Trophoblast cell (in vitro differentiated cells and primary cell): ENCODE data around the gene FABP3.
A peak's percentile ranks its signal among the peaks of the same experiment; 100 is the strongest.

Experiments
- DNase-seq, 2 donors: peaks; one replicate each; pipeline ENCODE4 v3.0.0-alpha.2; 2016
- H2AFZ ChIP-seq: 2 replicates; pipeline ENCODE4 v1.6.1; 2013; ENCODE audit warnings: low read length, moderate library complexity, mild to moderate bottlenecking; ENCODE audit not compliant: insufficient read depth, poor library complexity
- H2AK5ac ChIP-seq: 2 replicates; pipeline ENCODE4 v1.6.1; 2013; ENCODE audit warnings: mild to moderate bottlenecking, low read length
- H2BK120ac ChIP-seq: 2 replicates; pipeline ENCODE4 v1.6.1; 2013; ENCODE audit warnings: low read length, mild to moderate bottlenecking, moderate library complexity; ENCODE audit not compliant: insufficient read depth, poor library complexity
- H2BK12ac ChIP-seq: 2 replicates; pipeline ENCODE4 v1.6.1; 2013; ENCODE audit warnings: mild to moderate bottlenecking, low read length, moderate library complexity
- H2BK5ac ChIP-seq: 2 replicates; pipeline ENCODE4 v1.6.1; 2013; ENCODE audit warnings: low read length, low read depth, moderate library complexity, mild to moderate bottlenecking; ENCODE audit not compliant: poor library complexity
- H3K14ac ChIP-seq: 2 replicates; pipeline ENCODE4 v1.6.1; 2013; ENCODE audit warnings: mild to moderate bottlenecking, low read length
- H3K18ac ChIP-seq: 2 replicates; pipeline ENCODE4 v1.6.1; 2013; ENCODE audit warnings: mild to moderate bottlenecking, low read length
- H3K23ac ChIP-seq: 2 replicates; pipeline ENCODE4 v1.6.1; 2013; ENCODE audit warnings: low read length
- H3K27ac ChIP-seq: 2 replicates; pipeline ENCODE4 v1.5.1; 2013; ENCODE audit warnings: low read depth, mild to moderate bottlenecking, inconsistent platforms, low read length, moderate library complexity
- H3K27me3 ChIP-seq: 2 replicates; pipeline ENCODE4 v1.6.1; 2013; ENCODE audit warnings: inconsistent platforms, mild to moderate bottlenecking, low read length, moderate library complexity; ENCODE audit not compliant: insufficient read depth
- H3K36me3 ChIP-seq, 2 experiments: 1 replicate in 1 of 2; 2 replicates in 1 of 2; pipeline ENCODE4 v1.6.1; 2013; ENCODE audit warnings: low read length in 2 of 2, mild to moderate bottlenecking in 2 of 2, moderate library complexity in 1 of 2; ENCODE audit not compliant: insufficient read depth in 2 of 2, control insufficient read depth in 1 of 2
- H3K4ac ChIP-seq: 2 replicates; pipeline ENCODE4 v1.6.1; 2013; ENCODE audit warnings: low read depth, mild to moderate bottlenecking, low read length, moderate library complexity
- H3K4me1 ChIP-seq, 2 experiments: 1 replicate in 1 of 2; 2 replicates in 1 of 2; pipeline ENCODE4 v1.6.1; 2013; ENCODE audit warnings: low read length in 2 of 2, mild to moderate bottlenecking in 2 of 2, moderate library complexity in 1 of 2; ENCODE audit not compliant: insufficient read depth in 2 of 2, control insufficient read depth in 1 of 2
- H3K4me2 ChIP-seq: 2 replicates; pipeline ENCODE4 v1.6.1; 2013; ENCODE audit warnings: inconsistent platforms, mild to moderate bottlenecking, low read length, moderate library complexity
- H3K4me3 ChIP-seq: 2 replicates; pipeline ENCODE4 v1.5.1; 2013; ENCODE audit warnings: mild to moderate bottlenecking, low read depth, low read length, inconsistent platforms
- H3K79me1 ChIP-seq: one replicate; pipeline ENCODE4 v1.6.1; 2013; ENCODE audit warnings: low read length
- H3K79me2 ChIP-seq: 2 replicates; pipeline ENCODE4 v1.6.1; 2013; ENCODE audit warnings: low read length, mild to moderate bottlenecking; ENCODE audit not compliant: control insufficient read depth, insufficient read depth, poor library complexity
- H3K9ac ChIP-seq: 2 replicates; pipeline ENCODE4 v1.6.1; 2013; ENCODE audit warnings: mild to moderate bottlenecking, low read length
- H3K9me3 ChIP-seq: 2 replicates; pipeline ENCODE4 v1.6.1; 2013; ENCODE audit warnings: low read depth, mild to moderate bottlenecking, control low read depth, inconsistent platforms, low read length; ENCODE audit not compliant: insufficient read depth
- H4K12ac ChIP-seq: 2 replicates; pipeline ENCODE4 v1.6.1; 2013; ENCODE audit warnings: low read depth, mild to moderate bottlenecking, low read length, moderate library complexity
- H4K8ac ChIP-seq: 2 replicates; pipeline ENCODE4 v1.6.1; 2013; ENCODE audit warnings: low read depth, mild to moderate bottlenecking, low read length, moderate library complexity
- H4K91ac ChIP-seq: one replicate; pipeline ENCODE4 v1.6.1; 2013; ENCODE audit warnings: low read depth, mild to moderate bottlenecking, low read length, moderate library complexity
- WGBS: extraction: QIAGEN DNeasy Blood & Tissue Kit; methylation state at CpG from one replicate; pipeline ENCODE4 v1.1.7; 2013; ENCODE audit warnings: missing lambda C conversion rate; ENCODE audit not compliant: insufficient read length, insufficient coverage; ENCODE audit errors: extremely low coverage; 5-methylcytosine and 5-hydroxymethylcytosine counted together

Gene FABP3

DNA sequence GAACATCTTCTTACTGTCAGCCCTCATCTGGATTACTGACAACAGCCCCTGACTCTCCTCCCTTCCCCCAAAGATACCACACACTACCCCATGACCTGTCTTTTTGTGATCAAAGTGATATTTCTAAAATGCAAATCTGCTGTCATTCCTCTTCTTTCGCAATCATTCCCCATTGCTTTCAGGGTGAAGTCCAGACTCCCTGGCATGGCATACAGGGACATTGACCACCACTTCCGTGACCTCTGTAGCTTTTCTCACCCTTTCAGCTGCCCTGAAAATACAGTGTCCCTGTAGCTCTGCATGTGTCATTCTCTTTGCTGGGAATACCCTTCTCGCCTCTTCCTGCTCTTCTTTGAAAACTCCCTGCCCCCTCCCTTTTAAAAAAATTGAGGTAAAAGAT, 44.3 kb upstream of the FABP3 start:
- no peak for DNase-seq
- no peak overlapping the region for H3K18ac ChIP-seq
- WGBS, result no CpG with 5 or more reads among the region's 3 CpGs
- peaks cover 30 to 35% of the 10 kb centered on the region in 2 experiments for H3K4me1 ChIP-seq
- peaks cover 0 to 8% of the 10 kb centered on the region in 2 experiments for H3K36me3 ChIP-seq
- no peak overlapping the region for H2BK5ac ChIP-seq
- H2AK5ac ChIP-seq, result no peak overlapping the region
- H2AFZ ChIP-seq, result no peak overlapping the region
- H3K27me3 ChIP-seq, result no peaks in the 10 kb centered on the region
- H3K79me1 ChIP-seq, result peaks cover 16% of the 10 kb centered on the region
- no peak overlapping the region for H4K12ac ChIP-seq
- H4K8ac ChIP-seq, result no peak overlapping the region
- H3K14ac ChIP-seq, result no peak overlapping the region
- H2BK120ac ChIP-seq, result no peak overlapping the region
- H3K4ac ChIP-seq, result no peak overlapping the region
- H3K9me3 ChIP-seq, result no peaks in the 10 kb centered on the region
- H3K9ac ChIP-seq, result no peak overlapping the region
- no peak overlapping the region for H3K4me2 ChIP-seq
- H3K79me2 ChIP-seq, result peaks cover 14% of the 10 kb centered on the region
- H3K23ac ChIP-seq, result no peak overlapping the region
- H3K4me3 ChIP-seq, result no peak overlapping the region
- no peak overlapping the region for H3K27ac ChIP-seq
- no peak overlapping the region for H2BK12ac ChIP-seq
- no peak overlapping the region for H4K91ac ChIP-seq

DNA sequence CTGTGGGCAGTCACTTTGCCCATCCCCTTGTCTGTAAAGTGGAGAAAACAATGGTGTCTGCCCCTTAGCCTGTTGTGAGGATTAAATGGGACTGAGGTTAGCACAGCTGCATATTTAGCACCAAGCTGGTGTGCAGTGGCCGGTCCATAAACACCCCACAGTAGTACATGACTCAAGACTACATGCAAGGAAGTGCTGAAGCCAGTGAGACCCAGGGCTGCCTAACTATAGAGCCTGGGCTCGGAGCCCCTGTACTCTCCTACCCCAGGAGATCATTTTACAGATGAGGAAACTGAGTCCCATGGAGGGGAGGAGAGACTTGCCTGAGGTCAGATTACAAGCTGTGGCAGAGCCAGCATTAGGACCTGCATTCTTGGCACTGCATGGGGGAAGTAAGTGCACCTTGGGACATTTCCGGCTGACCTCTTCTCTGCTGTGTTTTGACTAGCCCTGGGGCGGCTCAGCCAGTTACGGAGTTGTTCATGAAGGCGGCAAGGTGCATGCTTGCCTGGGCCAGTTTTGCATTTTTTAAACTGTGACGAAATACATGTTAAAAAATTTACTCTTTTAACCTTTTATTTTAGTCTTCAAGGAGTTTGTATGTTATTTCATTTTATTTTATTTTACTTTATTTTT, 43.3 kb upstream of the FABP3 start:
- Histone ChIP-seq H3K23ac (no peak overlapping the region), H4K8ac (no peak overlapping the region), H4K91ac (peak overlapping the region; percentile 23), H3K79me2 (peaks cover 14% of the 10 kb centered on the region), H2BK12ac (peak overlapping the region; percentile 21), H2BK5ac (peak overlapping the region; percentile 11), H3K4me2 (no peak overlapping the region), H3K79me1 (peaks cover 14% of the 10 kb centered on the region), H3K36me3 (peaks cover 0 to 8% of the 10 kb centered on the region in 2 experiments), H3K14ac (no peak overlapping the region), H4K12ac (no peak overlapping the region), H3K4ac (no peak overlapping the region), H3K27me3 (no peaks in the 10 kb centered on the region), H2AK5ac (no peak overlapping the region), H3K9ac (no peak overlapping the region), H3K4me1 (peaks cover 30 to 32% of the 10 kb centered on the region in 2 experiments), H3K4me3 (no peak overlapping the region), H2AFZ (no peak overlapping the region), H3K27ac (peak overlapping the region; percentile 44), H3K18ac (peak overlapping the region; percentile 16), H3K9me3 (no peaks in the 10 kb centered on the region), H2BK120ac (peak overlapping the region; percentile 4)
- WGBS, result no CpG with 5 or more reads among the region's 7 CpGs
- peak; percentile 86 to 88 for DNase-seq

DNA sequence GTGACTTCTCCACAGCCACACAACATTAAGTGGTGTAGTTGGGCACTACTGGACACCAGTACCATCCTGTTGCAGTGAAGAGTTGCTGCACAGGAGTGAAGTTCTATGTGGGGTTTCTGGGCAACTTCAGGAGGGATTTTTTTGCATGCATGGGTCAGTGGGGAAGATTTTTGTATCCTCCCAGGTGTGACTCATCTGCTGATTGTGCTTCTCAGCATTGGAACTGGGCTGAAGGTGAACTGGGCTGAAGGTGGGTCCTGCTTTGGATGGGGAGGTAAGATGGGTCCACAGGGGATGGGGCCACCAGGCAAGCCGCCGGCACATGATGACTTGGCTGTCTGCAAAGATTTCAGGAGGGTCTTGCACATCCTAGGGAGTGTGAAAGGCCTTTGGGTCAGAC, 42.8 kb upstream of the FABP3 start:
- peak overlapping the region; percentile 4 for H2BK120ac ChIP-seq
- H4K12ac ChIP-seq, result no peak overlapping the region
- no peak overlapping the region for H3K4me2 ChIP-seq
- H3K79me1 ChIP-seq, result peaks cover 14% of the 10 kb centered on the region
- whole genome bisulfite sequencing, result no CpG with 5 or more reads among the region's 2 CpGs
- peak overlapping the region; percentile 10 for H2BK12ac ChIP-seq
- no peaks in the 10 kb centered on the region for H3K27me3 ChIP-seq
- H3K23ac ChIP-seq, result no peak overlapping the region
- H3K79me2 ChIP-seq, result peaks cover 14% of the 10 kb centered on the region
- H3K36me3 ChIP-seq, result peaks cover 0 to 8% of the 10 kb centered on the region in 2 experiments
- H3K4me3 ChIP-seq, result no peak overlapping the region
- no peak overlapping the region for H3K9ac ChIP-seq
- peak in 1 of 2 donors; percentile 37 for DNase-seq
- H3K27ac ChIP-seq, result peak overlapping the region; percentile 44
- peak overlapping the region; percentile 16 for H3K18ac ChIP-seq
- H4K91ac ChIP-seq, result peak overlapping the region; percentile 23
- H3K14ac ChIP-seq, result no peak overlapping the region
- peak overlapping the region; percentile 11 for H2BK5ac ChIP-seq
- peaks cover 30 to 32% of the 10 kb centered on the region in 2 experiments for H3K4me1 ChIP-seq
- no peak overlapping the region for H2AFZ ChIP-seq
- H3K4ac ChIP-seq, result no peak overlapping the region
- H4K8ac ChIP-seq, result no peak overlapping the region
- no peaks in the 10 kb centered on the region for H3K9me3 ChIP-seq
- H2AK5ac ChIP-seq, result no peak overlapping the region

DNA sequence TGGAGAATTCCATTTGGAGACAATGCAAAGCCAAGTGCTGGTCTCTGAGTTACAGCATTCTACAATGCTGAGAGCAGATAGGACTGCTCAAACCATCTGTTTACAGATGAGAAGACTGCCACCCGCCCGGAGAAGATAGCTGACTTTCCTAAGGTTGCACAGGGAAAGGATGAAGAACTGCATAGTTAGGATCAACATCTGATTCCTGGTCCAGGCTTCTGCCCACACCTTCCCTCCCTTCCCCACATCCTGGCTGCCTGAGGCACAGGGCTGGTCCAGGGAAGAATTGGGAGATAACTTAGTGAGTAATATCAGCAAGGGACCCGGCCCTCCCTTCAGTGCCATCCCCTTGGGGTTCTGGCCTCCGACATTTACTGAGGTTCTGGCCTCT, 42.1 kb upstream of the FABP3 start:
- Histone ChIP-seq H3K79me2 (peaks cover 14% of the 10 kb centered on the region), H3K18ac (no peak overlapping the region), H4K91ac (no peak overlapping the region), H3K9ac (no peak overlapping the region), H3K36me3 (peaks cover 0 to 8% of the 10 kb centered on the region in 2 experiments), H2AFZ (no peak overlapping the region), H3K27me3 (no peaks in the 10 kb centered on the region), H2BK5ac (no peak overlapping the region), H3K79me1 (peaks cover 14% of the 10 kb centered on the region), H4K8ac (no peak overlapping the region), H3K4me3 (no peak overlapping the region), H2BK12ac (no peak overlapping the region), H2AK5ac (no peak overlapping the region), H3K4me2 (peak overlapping the region; percentile 65), H3K23ac (no peak overlapping the region), H3K27ac (no peak overlapping the region), H3K4me1 (peaks cover 30 to 32% of the 10 kb centered on the region in 2 experiments), H4K12ac (no peak overlapping the region), H3K14ac (no peak overlapping the region), H3K4ac (no peak overlapping the region), H3K9me3 (no peaks in the 10 kb centered on the region), H2BK120ac (no peak overlapping the region)
- WGBS, result no CpG with 5 or more reads among the region's 4 CpGs
- peak; percentile 84 to 87 for DNase-seq
